Erythroblast (primary cell): Measurements from ENCODE around the gene ELOB.

Source experiments
- GATA1 ChIP-seq: IDR thresholded peaks from 2 replicates; pipeline ENCODE4 v1.6.1; 2011; ENCODE audit warnings: low read depth, mild to moderate bottlenecking, control low read depth, low read length, moderate library complexity
- POLR2A ChIP-seq: IDR thresholded peaks from 2 replicates; pipeline ENCODE4 v1.6.1; 2011; ENCODE audit warnings: mild to moderate bottlenecking, low read length

GRCh38 chr16:2824626-2825025 is 47.5 kb upstream of the ELOB start:
- no peak for TF ChIP-seq POLR2A
- no peak for TF ChIP-seq GATA1
